Activated naive CD8-positive, alpha-beta T cell treated with anti-CD3 and anti-CD28 coated beads for 36 hours (primary cell): ENCODE data around the gene COL4A2. TPM values are rescaled to one million over a fixed set of nuclear protein-coding genes. Genes with fewer than 3 reads are reported as not detected.
A peak's percentile ranks its signal among the peaks of the same experiment; 100 is the strongest.

Experiments used
- DNase-seq: peaks from one replicate; pipeline ENCODE4 v3.0.0; 2021
- H3K27ac Mint-ChIP-seq: one replicate; pipeline ENCODE4 v1.8.0; 2022; ENCODE audit warnings: mild to moderate bottlenecking, moderate library complexity, mixed read lengths
- H3K27me3 Mint-ChIP-seq: one replicate; pipeline ENCODE4 v1.8.0; 2022; ENCODE audit warnings: mild to moderate bottlenecking, mixed read lengths
- H3K36me3 Mint-ChIP-seq: one replicate; pipeline ENCODE4 v1.8.0; 2021; ENCODE audit warnings: mild to moderate bottlenecking, mixed read lengths
- H3K4me1 Mint-ChIP-seq: one replicate; pipeline ENCODE4 v1.8.0; 2021; ENCODE audit warnings: mixed read lengths
- H3K4me3 Mint-ChIP-seq: one replicate; pipeline ENCODE4 v1.8.0; 2022; ENCODE audit warnings: mild to moderate bottlenecking, moderate library complexity, mixed read lengths
- H3K9me3 Mint-ChIP-seq: one replicate; pipeline ENCODE4 v1.8.0; 2022; ENCODE audit warnings: mixed read lengths
- total RNA-seq, 2 experiments: library from RNA; stranded (reverse); gene quantifications; one replicate each; pipeline ENCODE4 v1.2.3, GENCODE V29; 2021

Gene COL4A2
- total RNA-seq, 2 experiments from 2014 or later: not detected

DNA sequence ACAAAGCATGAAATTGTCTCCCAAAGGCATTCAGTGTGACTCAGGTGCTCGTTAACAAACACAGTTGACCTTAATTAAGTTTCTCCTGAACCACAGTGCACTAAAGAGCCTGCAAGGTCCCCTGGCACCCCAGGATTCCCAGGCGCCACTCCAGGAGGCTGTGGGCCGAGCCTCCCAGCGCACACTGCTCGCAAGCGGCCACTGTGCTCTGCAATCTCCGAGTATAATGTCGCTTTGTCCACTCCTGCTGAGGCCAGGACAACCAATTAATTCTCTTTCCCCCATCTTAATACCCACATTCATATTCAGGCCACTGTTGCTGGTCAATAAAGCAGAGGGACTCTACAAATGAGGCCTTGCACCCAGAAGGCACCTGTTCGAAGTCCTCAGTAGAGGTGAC is 245.7 kb downstream of the COL4A2 start:
- Mint-ChIP-seq H3K36me3 (peaks cover 6% of the 10 kb centered on the region), H3K27ac (no peak overlapping the region)

DNA sequence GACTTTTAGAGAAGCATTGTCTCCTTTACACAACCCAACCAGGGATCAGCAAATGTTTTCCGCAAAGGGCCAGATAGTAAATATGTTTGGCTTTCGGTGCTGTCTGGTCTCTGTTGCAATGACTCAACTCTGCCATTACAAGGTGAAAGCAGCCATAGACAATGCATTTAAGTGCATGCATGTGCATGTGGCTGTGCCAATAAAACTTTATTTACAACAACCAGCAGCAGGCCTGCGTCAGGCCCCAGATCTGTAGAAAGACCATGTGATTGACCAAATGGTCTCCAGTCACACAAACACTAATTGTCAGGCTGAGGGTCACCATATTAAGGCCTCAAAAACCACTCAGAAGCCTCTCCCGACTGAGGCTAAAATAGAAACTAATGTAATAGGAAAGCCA is 246.3 kb downstream of the COL4A2 start:
- H3K27me3 Mint-ChIP-seq: no peaks in the 10 kb centered on the region
- peaks cover 6% of the 10 kb centered on the region for H3K36me3 Mint-ChIP-seq
- no peak overlapping the region for H3K27ac Mint-ChIP-seq
- no peaks in the 10 kb centered on the region for H3K9me3 Mint-ChIP-seq
- no peak overlapping the region for H3K4me3 Mint-ChIP-seq
- H3K4me1 Mint-ChIP-seq: peaks cover 8% of the 10 kb centered on the region
- DNase-seq: no peak

More for the DNA sequence above, 245.7 kb downstream of the COL4A2 start:
- Mint-ChIP-seq H3K4me1 (peaks cover 8% of the 10 kb centered on the region), H3K4me3 (no peak overlapping the region), H3K27me3 (no peaks in the 10 kb centered on the region), H3K9me3 (no peaks in the 10 kb centered on the region)
- no peak for DNase-seq

DNA sequence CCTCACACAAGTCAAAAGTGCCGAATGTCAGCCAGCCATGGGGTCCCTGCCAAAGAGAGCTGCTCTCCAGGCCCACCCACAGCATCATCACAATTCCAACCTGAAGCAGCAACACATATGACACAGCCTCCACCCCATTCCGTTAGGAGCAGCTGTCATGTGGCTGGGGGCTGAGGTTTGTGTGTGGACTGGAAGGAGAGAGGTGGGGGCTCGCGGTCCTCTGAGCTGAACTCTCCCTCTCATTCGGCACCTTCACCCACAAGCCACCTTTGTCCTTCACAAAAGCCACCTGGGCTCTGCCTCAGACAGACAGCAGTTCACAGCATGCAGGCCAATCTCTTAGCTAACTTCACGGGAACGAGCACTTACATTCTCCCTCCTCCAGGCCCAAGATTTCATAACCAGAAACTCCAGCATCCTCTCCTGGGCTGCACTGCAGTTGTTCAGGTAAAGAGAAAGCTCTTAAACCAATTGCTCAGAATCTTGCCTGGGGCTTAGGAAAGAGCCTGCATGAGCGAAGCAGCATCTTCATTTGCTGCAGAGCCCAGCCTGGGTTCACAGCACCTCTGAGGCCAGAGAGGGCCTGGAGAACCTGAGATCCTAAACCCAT is 247.2 kb downstream of the COL4A2 start:
- peaks cover 9% of the 10 kb centered on the region for H3K36me3 Mint-ChIP-seq
- no peaks in the 10 kb centered on the region for H3K27me3 Mint-ChIP-seq
- H3K9me3 Mint-ChIP-seq: no peaks in the 10 kb centered on the region

DNA sequence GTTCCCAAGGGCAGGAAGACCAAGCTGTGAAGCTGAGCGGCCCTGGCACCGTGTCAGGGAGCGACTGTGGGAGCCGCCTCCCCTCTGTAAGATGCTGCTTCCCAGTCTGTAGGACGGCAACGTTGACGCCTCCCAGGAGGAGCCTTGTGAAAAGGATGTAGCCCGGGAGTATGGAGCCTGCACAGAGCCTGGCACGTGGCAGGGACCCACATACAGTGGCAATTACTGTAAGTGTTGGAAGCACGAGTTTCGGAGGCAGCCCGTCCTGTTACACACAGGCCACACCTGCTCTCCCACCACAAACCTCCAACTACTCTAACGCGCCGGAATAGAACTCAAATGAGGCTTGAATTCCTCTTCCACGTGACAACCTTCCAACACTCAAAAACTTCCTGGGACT is 247.9 kb downstream of the COL4A2 start:
- Mint-ChIP-seq H3K9me3 (no peaks in the 10 kb centered on the region), H3K27me3 (no peaks in the 10 kb centered on the region), H3K4me3 (no peak overlapping the region), H3K27ac (no peak overlapping the region), H3K4me1 (peaks cover 8% of the 10 kb centered on the region), H3K36me3 (peaks cover 11% of the 10 kb centered on the region)
- DNase-seq: no peak

More for the DNA sequence above, 247.2 kb downstream of the COL4A2 start:
- no peak overlapping the region for H3K4me3 Mint-ChIP-seq
- H3K27ac Mint-ChIP-seq: no peak overlapping the region
- H3K4me1 Mint-ChIP-seq: peaks cover 8% of the 10 kb centered on the region
- no peak for DNase-seq

DNA sequence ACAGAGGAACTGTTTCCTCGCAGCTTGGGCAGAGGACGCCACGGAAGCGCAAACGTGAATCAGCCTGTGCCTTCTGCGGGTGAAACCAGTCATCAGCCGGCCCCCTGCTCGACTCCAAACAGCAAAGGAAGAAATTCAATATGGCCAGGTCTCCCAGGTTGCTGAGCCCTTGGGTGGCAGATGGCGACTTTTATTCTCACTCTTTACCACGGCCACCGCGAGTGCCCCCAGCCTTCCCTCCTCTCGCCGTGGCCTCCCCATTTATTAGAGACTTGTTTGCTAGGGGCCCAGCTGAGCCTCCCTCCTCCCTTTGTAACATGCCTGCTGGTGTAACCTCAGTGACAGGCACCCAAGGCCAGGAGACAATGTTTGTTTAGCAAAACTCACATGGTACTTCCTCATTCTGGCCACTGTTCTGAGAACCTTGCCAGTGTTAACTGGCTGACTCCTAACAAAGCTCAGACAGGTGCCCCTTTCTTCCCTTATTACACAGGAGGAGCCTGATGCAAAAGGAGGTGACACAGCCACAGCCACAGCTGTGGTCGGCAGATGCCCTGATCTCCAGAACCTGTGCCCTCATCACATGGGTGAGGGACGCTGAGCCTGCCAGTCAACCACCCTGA is 248.6 kb downstream of the COL4A2 start:
- no peaks in the 10 kb centered on the region for H3K9me3 Mint-ChIP-seq
- DNase-seq: no peak
- peaks cover under 1% of the 10 kb centered on the region for H3K27me3 Mint-ChIP-seq
- peaks cover 12% of the 10 kb centered on the region for H3K4me1 Mint-ChIP-seq
- H3K4me3 Mint-ChIP-seq: no peak overlapping the region
- peaks cover 11% of the 10 kb centered on the region for H3K36me3 Mint-ChIP-seq
- H3K27ac Mint-ChIP-seq: no peak overlapping the region

- H3K27ac Mint-ChIP-seq: no peak overlapping the region
- H3K4me3 Mint-ChIP-seq: no peak overlapping the region
- H3K9me3 Mint-ChIP-seq: no peaks in the 10 kb centered on the region
- peaks cover 11% of the 10 kb centered on the region for H3K36me3 Mint-ChIP-seq
- DNase-seq: no peak
- peaks cover 14% of the 10 kb centered on the region for H3K4me1 Mint-ChIP-seq
- peaks cover 3% of the 10 kb centered on the region for H3K27me3 Mint-ChIP-seq
These were observed 249.1 kb downstream of the COL4A2 start for GRCh38 chr13:110556224-110556606.

DNA sequence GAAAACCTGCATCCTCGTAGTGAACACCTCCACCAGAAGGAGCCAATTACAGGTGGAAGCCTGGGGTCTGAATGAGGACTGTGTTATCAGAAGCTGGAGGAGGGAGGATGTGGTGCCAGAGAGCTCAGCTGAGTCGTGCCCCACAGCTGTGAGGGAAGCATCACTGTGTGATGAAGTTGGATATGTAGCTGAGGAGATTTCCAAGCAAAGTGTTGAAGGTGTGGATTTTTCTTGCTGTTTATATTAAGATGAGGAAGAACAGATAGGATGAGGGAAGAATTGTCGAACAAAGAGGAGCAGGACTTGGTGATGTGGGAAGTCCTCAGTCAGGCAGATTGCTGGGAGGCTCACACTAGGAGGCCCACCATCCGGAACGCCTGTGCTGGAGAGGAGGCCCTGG is 250.0 kb downstream of the COL4A2 start:
- Mint-ChIP-seq H3K4me3 (no peak overlapping the region), H3K4me1 (peaks cover 15% of the 10 kb centered on the region), H3K36me3 (peaks cover 11% of the 10 kb centered on the region), H3K27ac (no peak overlapping the region), H3K27me3 (peaks cover 3% of the 10 kb centered on the region), H3K9me3 (no peaks in the 10 kb centered on the region)
- no peak for DNase-seq

- H3K9me3 Mint-ChIP-seq: no peaks in the 10 kb centered on the region
- peaks cover 11% of the 10 kb centered on the region for H3K36me3 Mint-ChIP-seq
- peaks cover 3% of the 10 kb centered on the region for H3K27me3 Mint-ChIP-seq
- no peak overlapping the region for H3K4me3 Mint-ChIP-seq
- no peak overlapping the region for H3K27ac Mint-ChIP-seq
- DNase-seq: no peak
- peaks cover 18% of the 10 kb centered on the region for H3K4me1 Mint-ChIP-seq
These were observed 250.7 kb downstream of the COL4A2 start for GRCh38 chr13:110557610-110558305.

DNA sequence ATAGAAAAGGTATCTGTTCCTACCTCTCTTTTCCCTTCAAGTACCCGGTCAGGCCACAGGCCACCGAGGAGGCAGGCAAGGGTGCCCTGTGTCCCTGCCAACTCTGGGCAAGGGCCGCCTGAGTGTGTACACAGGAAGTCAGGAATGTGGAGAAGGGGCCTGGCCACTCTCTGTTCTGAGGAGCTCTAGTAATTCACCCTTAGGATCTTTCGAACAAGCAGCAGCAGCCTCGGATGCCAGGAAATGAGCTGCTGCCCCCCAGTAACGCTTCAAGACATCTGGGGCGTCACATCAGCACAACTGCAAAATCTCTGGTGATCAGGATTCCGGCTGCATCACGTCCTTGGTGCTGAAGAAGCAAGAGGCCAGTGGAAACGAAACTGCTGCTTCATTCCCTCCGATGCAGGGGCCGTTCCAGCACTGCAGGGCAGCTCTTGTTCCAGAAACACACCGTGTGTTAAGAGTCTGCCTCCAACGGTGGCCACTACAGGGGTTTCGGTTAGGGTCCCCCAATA is 252.4 kb downstream of the COL4A2 start:
- Mint-ChIP-seq H3K4me3 (no peak overlapping the region), H3K27me3 (peaks cover 3% of the 10 kb centered on the region), H3K4me1 (peaks cover 20% of the 10 kb centered on the region)

DNA sequence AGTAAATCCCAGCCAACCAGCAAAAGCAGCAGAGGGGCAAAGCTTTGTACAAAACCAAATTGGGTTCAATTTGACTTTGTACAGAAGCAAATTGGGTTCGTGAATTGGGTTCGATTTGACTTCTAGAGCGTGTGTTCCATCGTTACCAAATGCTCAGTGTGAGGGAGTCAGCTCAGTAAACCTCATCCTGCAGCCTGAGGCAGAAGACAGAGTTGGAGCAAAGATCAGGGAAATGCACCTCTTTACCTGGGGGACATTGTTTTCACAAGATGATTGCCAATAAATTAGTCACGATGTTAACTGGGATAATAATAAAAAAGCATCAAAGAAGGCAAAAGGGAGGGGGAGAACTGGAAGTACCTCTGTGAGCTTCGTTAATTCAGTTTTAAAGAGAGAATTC is 252.9 kb downstream of the COL4A2 start:
- Mint-ChIP-seq H3K36me3 (peaks cover 11% of the 10 kb centered on the region), H3K4me3 (peak overlapping the region; percentile 52), H3K4me1 (peaks cover 20% of the 10 kb centered on the region), H3K27me3 (peaks cover 3% of the 10 kb centered on the region), H3K27ac (no peak overlapping the region), H3K9me3 (no peaks in the 10 kb centered on the region)
- no peak for DNase-seq

More for the DNA sequence above, 252.4 kb downstream of the COL4A2 start:
- H3K9me3 Mint-ChIP-seq: no peaks in the 10 kb centered on the region
- no peak overlapping the region for H3K27ac Mint-ChIP-seq
- no peak for DNase-seq
- peaks cover 11% of the 10 kb centered on the region for H3K36me3 Mint-ChIP-seq

GRCh38 chr13:110560601-110561343 is 253.7 kb downstream of the COL4A2 start:
- peak; percentile 24 for DNase-seq
- H3K27ac Mint-ChIP-seq: peak overlapping the region; percentile 39
- H3K4me3 Mint-ChIP-seq: peak overlapping the region; percentile 83
- H3K36me3 Mint-ChIP-seq: peaks cover 11% of the 10 kb centered on the region
- peaks cover 3% of the 10 kb centered on the region for H3K27me3 Mint-ChIP-seq
- peaks cover 20% of the 10 kb centered on the region for H3K4me1 Mint-ChIP-seq
- no peaks in the 10 kb centered on the region for H3K9me3 Mint-ChIP-seq

DNA sequence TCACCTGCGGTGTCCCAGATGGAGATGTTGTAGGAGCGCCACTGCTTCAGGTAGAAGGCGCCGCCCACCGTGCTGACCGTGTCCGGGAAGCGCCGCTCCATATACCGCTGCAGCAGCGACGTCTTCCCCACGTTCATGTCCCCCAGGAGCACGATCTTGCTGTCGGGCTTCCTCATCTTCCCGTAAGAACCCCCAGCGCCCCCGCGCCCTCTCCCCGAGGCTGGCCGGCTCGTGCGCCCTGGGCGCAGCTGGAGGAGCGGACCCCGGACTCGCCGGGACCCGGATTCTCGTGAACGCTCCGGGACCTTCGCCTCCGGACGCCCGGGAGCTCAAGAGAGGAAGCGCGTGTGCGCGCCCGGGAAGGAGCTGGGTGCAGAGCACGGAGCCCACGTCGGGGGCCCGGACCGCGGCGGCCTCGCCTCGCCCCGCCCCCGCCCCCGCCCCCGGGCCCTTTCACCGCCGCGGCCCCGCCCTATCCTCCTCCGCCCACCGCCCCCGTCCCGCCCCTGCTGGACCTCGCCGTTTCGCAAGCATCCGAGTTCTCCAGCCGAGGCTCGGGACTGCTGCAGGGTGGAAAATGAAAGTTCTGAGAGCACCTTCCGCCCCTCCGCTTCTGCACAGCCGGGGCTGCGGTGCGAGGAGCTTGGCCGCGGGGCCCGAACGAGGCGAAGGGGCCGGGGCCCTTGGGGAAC is 254.4 kb downstream of the COL4A2 start, which contains the start of gene RAB20:
RAB20 (minus strand) TSS at position 379 of the 692 bp plus-strand sequence; CDS start at position 176, 203 bp downstream.
- Mint-ChIP-seq H3K36me3 (peaks cover 11% of the 10 kb centered on the region), H3K4me1 (peaks cover 20% of the 10 kb centered on the region), H3K4me3 (peak within 1 kb of the TSS; percentile 92), H3K9me3 (no peaks in the 10 kb centered on the region), H3K27me3 (peaks cover 7% of the 10 kb centered on the region), H3K27ac (peak within 1 kb of the TSS; percentile 85)
- peak; percentile 62 for DNase-seq

DNA sequence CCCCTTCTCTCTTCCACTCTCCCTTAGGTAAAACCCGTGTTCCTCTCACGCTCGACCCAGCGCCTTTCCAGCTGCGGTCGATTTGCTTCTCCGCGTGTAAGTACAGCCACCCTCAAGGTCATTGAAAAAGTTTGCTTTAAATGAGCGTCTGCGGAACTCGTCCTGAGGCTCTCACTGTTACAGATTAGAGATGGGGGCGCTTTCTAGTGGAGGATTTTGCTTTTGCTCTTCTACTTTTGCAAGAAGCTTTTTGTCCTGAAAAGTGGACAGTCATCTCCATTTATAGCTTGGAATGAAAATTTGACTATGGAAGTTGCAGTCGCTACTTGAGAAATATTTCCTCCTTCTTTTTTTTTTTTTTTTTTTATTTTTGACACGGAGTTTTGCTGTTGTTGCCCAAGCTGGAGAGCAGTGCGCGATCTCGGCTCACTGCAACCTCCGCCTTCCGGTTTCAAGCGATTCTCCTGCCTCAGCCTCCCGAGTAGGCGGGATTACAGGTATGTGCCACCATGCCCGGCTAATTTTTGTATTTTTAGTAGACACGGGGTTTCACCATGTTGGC is 255.0 kb downstream of the COL4A2 start:
- Mint-ChIP-seq H3K27ac (peak overlapping the region; percentile 85), H3K4me3 (peak overlapping the region; percentile 92), H3K4me1 (peaks cover 20% of the 10 kb centered on the region), H3K36me3 (peaks cover 9% of the 10 kb centered on the region), H3K9me3 (no peaks in the 10 kb centered on the region), H3K27me3 (peaks cover 7% of the 10 kb centered on the region)
- DNase-seq: peak; percentile 14
